Measurements from ENCODE around the gene RPN1. TPM values are rescaled to one million over a fixed set of nuclear protein-coding genes. Genes with fewer than 3 reads are reported as not detected.

The RPN1 gene
- total and polyA plus RNA-seq, 7 donors, result 33.6 to 220 (median 137) TPM

DNA sequence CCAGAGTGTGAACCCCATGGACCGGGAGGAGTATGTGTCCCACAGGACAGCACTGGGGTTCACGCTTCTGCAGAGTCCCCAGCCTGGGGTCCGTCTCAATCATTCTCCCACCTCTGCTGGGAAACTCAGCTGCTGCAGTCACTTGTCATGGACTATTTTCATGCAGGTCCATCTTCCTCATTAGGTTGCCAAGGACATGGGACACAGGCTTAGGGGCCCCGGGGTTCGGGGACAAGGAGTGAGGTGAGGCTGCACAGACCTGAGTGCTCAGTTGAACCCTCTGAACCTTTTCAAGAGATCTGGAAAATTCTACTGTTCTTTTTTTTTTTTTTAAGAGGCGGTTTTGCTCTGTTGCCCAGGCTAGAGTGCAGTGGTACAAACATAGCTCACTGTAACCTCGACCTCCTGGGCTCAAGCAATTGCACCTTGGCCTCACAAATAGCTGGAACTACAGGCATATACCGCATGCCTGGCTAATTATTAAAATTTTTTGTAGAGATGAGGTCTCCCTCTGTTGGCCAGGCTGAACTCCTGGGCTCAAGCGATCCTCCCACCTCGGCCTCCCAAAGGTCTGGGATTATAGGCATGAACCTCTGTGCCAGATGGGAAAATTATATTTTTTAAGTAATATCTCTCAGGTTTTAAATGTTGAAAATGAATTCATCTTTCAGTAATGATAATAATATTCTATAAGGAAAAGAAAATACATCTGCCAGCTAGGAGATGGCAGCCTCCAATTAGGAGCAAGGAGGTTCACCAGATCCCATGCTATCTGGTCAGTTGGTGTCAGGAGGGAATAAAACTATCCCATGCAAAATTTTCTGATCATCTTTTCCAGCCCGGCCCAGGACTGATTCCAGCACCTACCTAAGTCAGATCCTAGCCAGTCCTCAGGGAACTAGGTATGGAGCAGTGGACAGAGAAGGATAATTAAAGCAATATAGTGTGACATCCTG, 45.2 kb downstream of the RPN1 start:
- Histone ChIP-seq H3K36me3 (no peaks in the 10 kb centered on the region), H3K4me1 (peaks cover 0 to 12% (median 8%) of the 10 kb centered on the region in 4 donors), H3K27ac (no peak overlapping the region), H3K4me3 (no peak overlapping the region), H3K27me3 (no peaks in the 10 kb centered on the region), H3K9me3 (no peaks in the 10 kb centered on the region)
- TF ChIP-seq POLR2AphosphoS5 (IDR thresholded peaks at IDR 0.05) (no peak), EP300 (IDR thresholded peaks at IDR 0.05) (no peak), POLR2A (IDR thresholded peaks at IDR 0.05) (no peak)
- TF ChIP-seq, protein P1, sequence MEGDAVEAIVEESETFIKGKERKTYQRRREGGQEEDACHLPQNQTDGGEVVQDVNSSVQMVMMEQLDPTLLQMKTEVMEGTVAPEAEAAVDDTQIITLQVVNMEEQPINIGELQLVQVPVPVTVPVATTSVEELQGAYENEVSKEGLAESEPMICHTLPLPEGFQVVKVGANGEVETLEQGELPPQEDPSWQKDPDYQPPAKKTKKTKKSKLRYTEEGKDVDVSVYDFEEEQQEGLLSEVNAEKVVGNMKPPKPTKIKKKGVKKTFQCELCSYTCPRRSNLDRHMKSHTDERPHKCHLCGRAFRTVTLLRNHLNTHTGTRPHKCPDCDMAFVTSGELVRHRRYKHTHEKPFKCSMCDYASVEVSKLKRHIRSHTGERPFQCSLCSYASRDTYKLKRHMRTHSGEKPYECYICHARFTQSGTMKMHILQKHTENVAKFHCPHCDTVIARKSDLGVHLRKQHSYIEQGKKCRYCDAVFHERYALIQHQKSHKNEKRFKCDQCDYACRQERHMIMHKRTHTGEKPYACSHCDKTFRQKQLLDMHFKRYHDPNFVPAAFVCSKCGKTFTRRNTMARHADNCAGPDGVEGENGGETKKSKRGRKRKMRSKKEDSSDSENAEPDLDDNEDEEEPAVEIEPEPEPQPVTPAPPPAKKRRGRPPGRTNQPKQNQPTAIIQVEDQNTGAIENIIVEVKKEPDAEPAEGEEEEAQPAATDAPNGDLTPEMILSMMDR (IDR thresholded peaks at IDR 0.05), result no peak
- WGBS, 2 donors, result 62 to 82% methylated on average over 11 of the region's 11 CpGs
- intact Hi-C loops (cut with DNase I), result loop anchor here (5.0 kb wide), 3 partner anchors 433 to 528 kb away; no protein-coding TSS in a partner anchor
- no peak for DNase-seq

DNA sequence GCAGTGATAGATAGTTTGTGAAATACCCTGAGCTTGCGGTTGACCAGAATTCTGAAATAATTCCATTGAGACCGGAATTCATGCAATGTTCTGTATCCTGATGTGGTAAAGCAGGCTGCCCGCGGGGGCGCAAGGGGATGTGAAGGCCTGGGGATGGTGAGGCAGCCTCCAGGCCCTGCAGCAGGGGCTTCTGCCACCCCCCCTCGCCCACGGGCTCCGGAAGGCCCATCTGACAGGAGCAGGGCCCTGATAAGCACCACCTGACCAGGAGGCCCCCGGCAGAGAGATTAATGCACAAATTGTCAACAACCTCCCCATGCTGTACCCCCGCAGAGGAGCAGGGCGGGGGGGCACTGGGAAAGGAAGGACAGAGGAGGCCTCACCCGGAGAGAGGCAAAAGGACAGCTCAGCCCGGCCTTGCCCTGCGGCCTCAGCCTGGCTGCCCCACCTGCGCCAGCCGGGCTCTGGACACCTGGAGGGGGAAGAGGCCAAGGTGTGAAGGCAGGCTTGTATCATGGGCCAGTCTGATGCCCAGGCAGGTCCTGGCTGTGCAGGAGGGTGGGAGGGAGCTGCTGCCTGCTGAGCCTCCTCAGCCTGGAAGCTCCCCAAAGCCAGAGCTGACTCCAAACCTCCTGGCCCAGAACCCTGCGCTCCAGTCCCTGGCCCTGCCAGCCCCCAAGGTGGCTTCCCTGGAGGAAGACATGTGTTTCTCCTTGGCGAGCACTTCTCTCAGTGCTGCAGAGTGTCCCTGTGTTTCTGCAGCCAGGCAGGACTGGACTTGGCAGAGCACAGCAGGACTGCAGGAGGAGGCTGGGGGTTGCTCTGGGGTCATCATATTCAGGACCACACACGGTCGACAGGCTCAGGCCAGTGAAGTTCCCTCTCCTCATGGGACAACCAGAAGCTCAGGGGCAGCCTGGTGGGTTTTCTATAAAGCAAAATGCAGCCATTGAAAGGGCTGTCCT, 46.5 kb downstream of the RPN1 start:
- Histone ChIP-seq H3K9me3 (no peaks in the 10 kb centered on the region), H3K27me3 (no peaks in the 10 kb centered on the region), H3K36me3 (no peaks in the 10 kb centered on the region), H3K27ac (no peak overlapping the region), H3K4me3 (no peak overlapping the region), H3K4me1 (peaks cover 0 to 12% (median 8%) of the 10 kb centered on the region in 4 donors)
- WGBS, 2 donors, result 82 to 87% methylated on average over 20 of the region's 20 CpGs
- no peak for DNase-seq
- intact Hi-C loops (cut with DNase I), result no loop called here
- TF ChIP-seq EP300 (IDR thresholded peaks at IDR 0.05) (no peak), POLR2A (IDR thresholded peaks at IDR 0.05) (no peak), POLR2AphosphoS5 (IDR thresholded peaks at IDR 0.05) (no peak)
- TF ChIP-seq, protein P1 (IDR thresholded peaks at IDR 0.05), result no peak

DNA sequence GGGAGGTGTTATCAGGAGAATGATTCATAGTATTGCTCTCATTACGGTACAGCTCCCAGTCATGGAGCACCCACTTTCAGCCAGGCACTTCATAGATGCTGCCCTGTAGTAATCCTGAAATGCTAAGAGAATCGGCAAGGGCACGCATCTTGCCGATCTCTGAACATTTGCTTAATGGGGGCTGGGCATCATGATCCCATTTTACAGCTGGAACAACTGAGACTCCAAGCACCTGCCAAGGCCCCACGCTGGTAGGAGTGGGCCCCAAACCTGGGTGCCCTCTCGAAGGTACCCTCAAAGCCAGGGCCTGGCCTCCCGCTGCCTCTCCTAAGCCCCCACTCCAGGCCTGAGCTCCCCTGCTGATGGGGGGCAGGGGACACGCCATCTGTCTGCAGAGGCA, 47.3 kb downstream of the RPN1 start:
- peaks cover 0 to 8% (median 5%) of the 10 kb centered on the region in 4 donors for H3K4me1 ChIP-seq
- H3K4me3 ChIP-seq, result no peak overlapping the region
- DNase-seq, result no peak
- no peaks in the 10 kb centered on the region for H3K36me3 ChIP-seq
- intact Hi-C loops (cut with DNase I), result no loop called here
- no peaks in the 10 kb centered on the region for H3K9me3 ChIP-seq
- no peak overlapping the region for H3K27ac ChIP-seq
- H3K27me3 ChIP-seq, result no peaks in the 10 kb centered on the region
- 93 to 94% methylated on average over 8 of the region's 8 CpGs for WGBS, 2 donors
- TF ChIP-seq POLR2A (IDR thresholded peaks at IDR 0.05), result no peak
- TF ChIP-seq, protein P1 (IDR thresholded peaks at IDR 0.05), result no peak
- TF ChIP-seq EP300 (IDR thresholded peaks at IDR 0.05), result no peak
- TF ChIP-seq POLR2AphosphoS5 (IDR thresholded peaks at IDR 0.05), result no peak

DNA sequence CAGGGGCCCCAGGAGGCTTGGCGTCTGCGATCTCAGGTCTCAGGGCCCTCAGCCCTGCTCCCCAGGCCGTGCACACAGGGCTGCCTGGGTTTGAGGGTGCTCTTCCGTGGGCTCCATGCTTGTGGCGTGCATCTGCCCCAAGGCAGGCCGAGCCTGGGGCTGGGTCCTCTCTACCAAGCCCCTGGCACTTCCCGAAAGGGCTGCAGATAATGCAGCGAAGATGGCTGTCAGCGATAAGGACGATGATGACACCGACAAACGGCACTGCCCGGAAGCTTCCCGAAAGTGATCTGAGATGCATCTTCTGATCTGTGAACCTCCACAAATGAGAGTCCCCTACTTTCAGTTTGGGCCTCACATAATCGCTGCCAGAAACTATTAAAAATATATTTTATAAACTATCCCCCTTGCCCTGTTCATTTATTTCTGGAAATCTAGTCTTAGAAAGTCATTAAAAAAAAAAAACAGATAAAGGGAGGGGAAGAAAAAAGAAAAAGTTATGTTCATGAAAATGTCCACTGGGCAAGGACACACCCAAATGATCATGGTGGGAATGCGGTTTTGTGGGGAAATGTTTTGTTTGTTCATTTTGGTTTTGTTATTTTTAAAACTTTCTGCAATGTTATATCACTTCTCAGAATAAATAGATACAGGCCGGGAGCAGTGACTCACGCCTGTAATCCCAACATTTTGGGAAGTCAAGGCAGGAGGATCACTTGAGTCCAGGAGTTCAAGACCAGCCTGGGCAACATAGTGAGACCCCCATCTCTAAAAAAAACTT, 51.5 kb downstream of the RPN1 start:
- no peak overlapping the region for H3K4me3 ChIP-seq
- 81 to 83% methylated on average over 18 of the region's 18 CpGs for WGBS, 2 donors

More for the DNA sequence above, 51.5 kb downstream of the RPN1 start:
- H3K27me3 ChIP-seq, result no peaks in the 10 kb centered on the region
- no peaks in the 10 kb centered on the region for H3K36me3 ChIP-seq
- TF ChIP-seq POLR2A (IDR thresholded peaks at IDR 0.05) (no peak), POLR2AphosphoS5 (IDR thresholded peaks at IDR 0.05) (no peak), EP300 (IDR thresholded peaks at IDR 0.05) (no peak)
- TF ChIP-seq, protein P1 (IDR thresholded peaks at IDR 0.05), result no peak
- H3K27ac ChIP-seq, result no peak overlapping the region
- no peak for DNase-seq
- no peaks in the 10 kb centered on the region for H3K4me1 ChIP-seq
- intact Hi-C loops (cut with DNase I), result no loop called here
- no peaks in the 10 kb centered on the region for H3K9me3 ChIP-seq

All from sigmoid colon (tissue), 7 donors.